C4-2B (cell line): Measurements from ENCODE around the gene MAPKAPK2.

Experiments
- H3K27ac ChIP-seq: fragments of 450-650 bp; 2 replicates; pipeline ENCODE4 v1.5.1; 2017
- CTCF ChIP-seq: fragments of 450-650 bp; conservative IDR thresholded peaks from 2 replicates; pipeline ENCODE4 v1.5.1; 2017; ENCODE audit warnings: mild to moderate bottlenecking
- ZFX ChIP-seq: fragments of 450-650 bp; IDR thresholded peaks from 2 replicates; pipeline ENCODE4 v1.6.1; 2017

MAPKAPK2 gene

GRCh38 chr1:206678490-206678889 lies 6.2 kb upstream of the MAPKAPK2 start:
- TF ChIP-seq ZFX (no peak), CTCF (no peak)
- H3K27ac ChIP-seq, result no peak overlapping the region

- H3K27ac ChIP-seq, result no peak overlapping the region
- no peak for TF ChIP-seq ZFX
- TF ChIP-seq CTCF, result no peak
Measured at GRCh38 chr1:206679738-206680211, 4.9 kb upstream of the MAPKAPK2 start.

GRCh38 chr1:206680279-206680678 lies 4.4 kb upstream of the MAPKAPK2 start:
- TF ChIP-seq CTCF (no peak), ZFX (no peak)
- H3K27ac ChIP-seq, result no peak overlapping the region

GRCh38 chr1:206681359-206681758 lies 3.3 kb upstream of the MAPKAPK2 start:
- TF ChIP-seq ZFX, result no peak

GRCh38 chr1:206682111-206682510 lies 2.6 kb upstream of the MAPKAPK2 start:
- TF ChIP-seq CTCF (no peak), ZFX (no peak)

More at GRCh38 chr1:206681359-206681758, 3.3 kb upstream of the MAPKAPK2 start:
- H3K27ac ChIP-seq, result no peak overlapping the region

GRCh38 chr1:206683313-206683712 lies 1.4 kb upstream of the MAPKAPK2 start:
- no peak overlapping the region for H3K27ac ChIP-seq
- no peak for TF ChIP-seq ZFX
- TF ChIP-seq CTCF, result no peak

More at GRCh38 chr1:206682111-206682510, 2.6 kb upstream of the MAPKAPK2 start:
- no peak overlapping the region for H3K27ac ChIP-seq

GRCh38 chr1:206684003-206684402 lies 702 bp upstream of the MAPKAPK2 start:
- TF ChIP-seq CTCF (no peak), ZFX (no peak)
- H3K27ac ChIP-seq, result no peak overlapping the region

- TF ChIP-seq ZFX (peak; percentile 26; the same call in 1 of the 2 replicates), CTCF (no peak)
- peak overlapping the region; percentile 77 for H3K27ac ChIP-seq
Measured at GRCh38 chr1:206685334-206685768, 646 bp downstream of the MAPKAPK2 start.
